ENCODE measurements around the gene GPR160. TPM values are rescaled to one million over a fixed set of nuclear protein-coding genes. Genes with fewer than 3 reads are reported as not detected.

GPR160 gene
- total and polyA plus RNA-seq, 2 of the 13 experiments (the other 11 are each of a cell fraction or from before 2014, with no cell fraction given): 12.1 to 23.2 TPM

- no peak for TF ChIP-seq FOXA1 (IDR thresholded peaks at IDR 0.05)
- peak; percentile 68 for TF ChIP-seq FOXA1 (CRISPR knock-in tag; IDR thresholded peaks at IDR 0.05)
- TF ChIP-seq CSRNP2 (CRISPR knock-in tag; conservative IDR thresholded peaks at IDR 0.05; ENCODE audit: low read depth): no peak
- no peak for TF ChIP-seq BRF2 (CRISPR knock-in tag; IDR thresholded peaks at IDR 0.05)
- no peak for TF ChIP-seq MAFK (conservative IDR thresholded peaks at IDR 0.05 in 1 of 2, IDR thresholded peaks at IDR 0.05 in 1 of 2; ENCODE audit: low read length in 2 of 2)
- no peak for TF ChIP-seq PRMT3 (CRISPR knock-in tag; IDR thresholded peaks at IDR 0.05; ENCODE audit: borderline replicate concordance, low read depth)
- no peak for TF ChIP-seq SATB2 (CRISPR knock-in tag; IDR thresholded peaks at IDR 0.05)
- no peak for TF ChIP-seq HCFC1 (IDR thresholded peaks at IDR 0.05; ENCODE audit: low read depth, low read length)
- no peak for TF ChIP-seq ZNF704 (CRISPR knock-in tag; IDR thresholded peaks at IDR 0.05; ENCODE audit: borderline replicate concordance)
- TF ChIP-seq FOSL2 (CRISPR knock-in tag; IDR thresholded peaks at IDR 0.05): peak; percentile 79
- TF ChIP-seq ZBTB38 (CRISPR knock-in tag; IDR thresholded peaks at IDR 0.05): 0 out of 2 replicates have a peak, but pooled peaks have one; percentile 37
- peak; percentile 91 for TF ChIP-seq ETV5 (CRISPR knock-in tag; IDR thresholded peaks at IDR 0.05; ENCODE audit: borderline replicate concordance)
- no peak for TF ChIP-seq MYC (CRISPR knock-in tag; IDR thresholded peaks at IDR 0.05; ENCODE audit: borderline replicate concordance)
- 0 out of 2 replicates have a peak, but pooled peaks have one; percentile 31 for TF ChIP-seq POLR2G (IDR thresholded peaks at IDR 0.05; ENCODE audit: low read depth, low read length)
- no peak for TF ChIP-seq ZBED4 (CRISPR knock-in tag; IDR thresholded peaks at IDR 0.05; ENCODE audit: borderline replicate concordance)
- TF ChIP-seq DMAP1 (CRISPR knock-in tag; IDR thresholded peaks at IDR 0.05): no peak
- TF ChIP-seq ZNF335 (CRISPR knock-in tag; IDR thresholded peaks at IDR 0.05): no peak
- TF ChIP-seq ZFYVE20 (CRISPR knock-in tag; IDR thresholded peaks at IDR 0.05; ENCODE audit: borderline replicate concordance, low read depth): no peak
- no peak for TF ChIP-seq MAX (IDR thresholded peaks at IDR 0.05)
- no peak for TF ChIP-seq ZNF879 (CRISPR knock-in tag; IDR thresholded peaks at IDR 0.05)
- TF ChIP-seq STAT5B (CRISPR knock-in tag; IDR thresholded peaks at IDR 0.05): no peak
- TF ChIP-seq NCOA2 (CRISPR knock-in tag; IDR thresholded peaks at IDR 0.05): peak; percentile 96
Observed at GRCh38 chr3:170003881-170004356, 33.9 kb upstream of the GPR160 start (continued).
